Left ventricle myocardium superior (tissue), 1 donor: Measurements from ENCODE around the gene CTSO. TPM values are rescaled to one million over a fixed set of nuclear protein-coding genes. Genes with fewer than 3 reads are reported as not detected.
A peak's percentile ranks its signal among the peaks of the same experiment; 100 is the strongest.
"Not testable (repeated sequence)": the region's sequence is repeated elsewhere in the genome, so short reads cannot be mapped to it uniquely, and the experiment has no call there.

Source experiments
- ATAC-seq: fragments of 200-7000 bp; cut with Tn5 transposase; one replicate; pipeline ENCODE4 v1.9.1; 2020; ENCODE audit warnings: mild to moderate bottlenecking, moderate library complexity
- DNase-seq: peaks from one replicate; pipeline ENCODE4 v3.0.0-alpha.2; 2020
- intact Hi-C: fragments of 100-400 bp; cut with micrococcal nuclease; formaldehyde crosslinking; loops from one replicate; pipeline ENCODE4 v1.11.0; 2022
- total RNA-seq: library from RNA; stranded (reverse); fragmentation: NEBNext Ultra II Directional; extraction: Animal tissue kit (Norgen Biotek cat#: 25700); gene quantifications from one replicate; pipeline ENCODE4 v1.2.1, GENCODE V29; 2021
- donor health status: DM: no; HTN: yes; CAD: no; lungs with severe emphysema.

Gene CTSO
- total RNA-seq, 1 donor from 2014 or later, result 6.2 TPM

- no peak for ATAC-seq
- no peak for DNase-seq
- intact Hi-C loops, result loop anchor here (10.0 kb wide), 1 partner anchor 155 kb away; no protein-coding TSS in a partner anchor
These were observed 5.8 kb upstream of the CTSO start for GRCh38 chr4:155959417-155959816.

GRCh38 chr4:155956461-155956860 is 2.8 kb upstream of the CTSO start:
- no peak for ATAC-seq
- intact Hi-C loops, result loop anchor here (10.0 kb wide), 1 partner anchor 152 kb away; no protein-coding TSS in a partner anchor
- no peak for DNase-seq

- DNase-seq, result no peak
- no peak for ATAC-seq
- intact Hi-C loops, result loop anchor here (10.0 kb wide), 1 partner anchor 150 kb away; no protein-coding TSS in a partner anchor
These were observed 1.3 kb upstream of the CTSO start for GRCh38 chr4:155954939-155955338.

GRCh38 chr4:155954118-155954685 is 536 bp upstream of the CTSO start:
- DNase-seq, result no peak
- intact Hi-C loops, result loop anchor here (10.0 kb wide), 1 partner anchor 149 kb away; no protein-coding TSS in a partner anchor
- ATAC-seq, result no peak

GRCh38 chr4:155952501-155952901 is 1.2 kb downstream of the CTSO start:
- ATAC-seq (no peak), DNase-seq (no peak)
- intact Hi-C loops, result loop anchor here (10.0 kb wide), 1 partner anchor 148 kb away; no protein-coding TSS in a partner anchor

GRCh38 chr4:155950461-155950860 is 3.2 kb downstream of the CTSO start:
- DNase-seq (no peak), ATAC-seq (no peak)
- intact Hi-C loops, result loop anchor here (10.0 kb wide), 1 partner anchor 146 kb away; no protein-coding TSS in a partner anchor

- DNase-seq (no peak), ATAC-seq (no peak)
- intact Hi-C loops, result no loop called here
These were observed 5.1 kb downstream of the CTSO start for GRCh38 chr4:155948541-155948940.

GRCh38 chr4:155946486-155946885 is 7.2 kb downstream of the CTSO start:
- ATAC-seq (peak; percentile 59), DNase-seq (no peak)
- intact Hi-C loops, result no loop called here

- no peak for ATAC-seq
- intact Hi-C loops, result no loop called here
- DNase-seq, result no peak
These were observed 9.2 kb downstream of the CTSO start for GRCh38 chr4:155944516-155944915.

- ATAC-seq (no peak), DNase-seq (no peak)
- intact Hi-C loops, result no loop called here
These were observed 9.9 kb downstream of the CTSO start for GRCh38 chr4:155943605-155944291.

- intact Hi-C loops, result no loop called here
- ATAC-seq, result no peak
- DNase-seq, result no peak
These were observed 11.8 kb downstream of the CTSO start for GRCh38 chr4:155941820-155942219.

- DNase-seq (no peak), ATAC-seq (no peak)
- intact Hi-C loops, result no loop called here
These were observed 12.4 kb downstream of the CTSO start for GRCh38 chr4:155941085-155941790.

- intact Hi-C loops, result no loop called here
- DNase-seq (no peak), ATAC-seq (no peak)
These were observed 18.2 kb downstream of the CTSO start for GRCh38 chr4:155935389-155935986.

- DNase-seq, ATAC-seq, intact Hi-C loops: not testable (repeated sequence)
These were observed 19.0 kb downstream of the CTSO start for GRCh38 chr4:155934634-155935033.

- DNase-seq (no peak), ATAC-seq (no peak)
- intact Hi-C loops, result no loop called here
These were observed 22.0 kb downstream of the CTSO start for GRCh38 chr4:155931634-155932033.

- no peak for DNase-seq
- ATAC-seq, result no peak
- intact Hi-C loops, result no loop called here
These were observed 23.3 kb downstream of the CTSO start for GRCh38 chr4:155930330-155930729.

GRCh38 chr4:155929833-155930232 is 23.8 kb downstream of the CTSO start:
- no peak for DNase-seq
- no peak for ATAC-seq
- intact Hi-C loops, result no loop called here

- DNase-seq (no peak), ATAC-seq (no peak)
- intact Hi-C loops, result no loop called here
These were observed 29.0 kb downstream of the CTSO start for GRCh38 chr4:155924637-155925036.

GRCh38 chr4:155921597-155921996 is 32.1 kb downstream of the CTSO start:
- DNase-seq (no peak), ATAC-seq (no peak)
- intact Hi-C loops, result no loop called here

GRCh38 chr4:155914782-155915181 is 38.9 kb downstream of the CTSO start:
- ATAC-seq, result no peak
- intact Hi-C loops, result no loop called here
- DNase-seq, result no peak
